ENCODE measurements around the gene NFYB. TPM values are rescaled to one million over a fixed set of nuclear protein-coding genes. Genes with fewer than 3 reads are reported as not detected.

Gene NFYB
- total RNA-seq, 2 experiments from 2014 or later: 23.6 to 24.5 TPM

Other genes starting within 250 kb of the NFYB start
- 100 to 1,000 TPM; 452 to 453 TPM for gene HSP90B1, start 207.8 kb downstream of the NFYB start, total RNA-seq
- 10 to 100 TPM; 29.1 to 29.7 TPM for gene TDG, start 172.3 kb downstream of the NFYB start, total RNA-seq
- not detected for gene GLT8D2, start 88.0 kb downstream of the NFYB start, total RNA-seq
- 10 to 100 TPM in 1 of 2 experiments, 1 to 10 TPM in 1; 8.9 to 10.8 TPM for gene HCFC2, start 73.7 kb downstream of the NFYB start, total RNA-seq
- 10 to 100 TPM; 82.7 to 82.8 TPM for gene TXNRD1, start 77.6 kb upstream of the NFYB start, total RNA-seq
- 1 to 10 TPM; 4.7 TPM for gene EID3, start 165.5 kb upstream of the NFYB start, total RNA-seq

Data from activated CD4-positive, alpha-beta memory T cell treated with anti-CD3 and anti-CD28 coated beads for 36 hours (primary cell).